CD4-positive, alpha-beta T cell treated with Interleukin-15 for 4 hours (primary cell): Measurements from ENCODE around the gene DOCK6.
A peak's percentile ranks its signal among the peaks of the same experiment; 100 is the strongest.
"Not testable (repeated sequence)": the region's sequence is repeated elsewhere in the genome, so short reads cannot be mapped to it uniquely, and the experiment has no call there.

Source experiments
- DNase-seq: peaks from one replicate; pipeline ENCODE4 v3.0.0-alpha.2; 2020; ENCODE audit warnings: low spot score

DOCK6 gene

DNA sequence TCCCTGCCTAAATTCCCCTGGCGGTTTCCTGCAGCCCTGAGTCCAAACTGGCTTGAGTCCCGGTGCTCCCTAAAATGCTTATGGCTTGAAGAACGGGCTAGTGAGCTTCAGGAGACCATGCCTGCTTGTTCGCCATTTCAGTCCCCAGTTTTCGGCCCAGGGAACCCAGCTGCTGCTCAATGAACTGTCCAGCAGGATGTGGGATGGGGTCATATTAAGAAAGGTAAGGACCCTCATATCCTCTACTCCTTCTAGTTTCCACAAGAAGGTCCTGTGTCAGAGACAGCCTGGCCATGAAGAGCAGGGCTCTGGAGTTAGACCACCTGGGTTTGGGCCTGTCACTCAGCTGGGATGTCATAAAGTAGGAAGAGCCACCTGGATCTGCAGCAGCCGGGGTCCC, 89.7 kb downstream of the DOCK6 start:
- no peak for DNase-seq

DNA sequence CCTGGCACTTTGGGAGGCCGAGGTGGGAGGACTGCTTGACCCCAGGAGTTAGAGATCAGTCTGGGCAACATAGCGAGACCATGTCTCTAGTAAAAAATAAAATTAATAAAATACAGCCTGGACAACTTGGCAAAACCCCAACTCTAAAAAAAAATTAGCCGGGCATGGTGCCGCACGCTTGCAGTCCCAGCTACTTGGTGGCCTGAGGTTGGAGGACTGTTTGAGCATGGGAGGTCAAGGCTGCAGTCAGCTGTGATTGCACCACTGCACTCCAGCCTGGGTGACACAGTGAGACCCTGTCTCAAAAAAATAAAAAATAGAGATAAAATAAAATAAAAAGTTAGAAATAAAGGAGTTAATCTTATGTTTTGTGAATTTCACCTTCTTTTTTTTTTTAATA, 91.2 kb downstream of the DOCK6 start:
- DNase-seq, result no peak

- no peak for DNase-seq
Measured at GRCh38 chr19:11169896-11170678, 92.2 kb downstream of the DOCK6 start.

DNA sequence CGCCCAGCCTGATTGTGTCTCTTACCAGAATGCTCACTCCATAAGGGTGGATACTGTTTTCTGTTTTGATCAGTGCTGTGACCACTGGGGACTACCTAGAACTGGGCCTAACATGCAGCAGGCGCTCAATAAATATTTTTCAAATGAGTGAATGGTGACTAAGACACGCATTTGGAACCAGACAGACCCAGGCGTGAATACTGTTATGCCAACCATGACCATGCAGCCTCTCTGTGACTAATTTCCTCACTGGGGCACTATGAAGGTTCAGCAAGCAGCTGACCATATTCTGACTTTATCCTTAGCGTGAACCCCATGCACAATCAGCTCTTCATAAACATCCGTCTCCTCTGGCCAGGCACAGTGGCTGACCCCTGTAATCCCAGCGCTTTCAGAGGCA, 93.8 kb downstream of the DOCK6 start:
- DNase-seq, result no peak

- no peak for DNase-seq
Measured at GRCh38 chr19:11166281-11167142, 95.8 kb downstream of the DOCK6 start.

DNA sequence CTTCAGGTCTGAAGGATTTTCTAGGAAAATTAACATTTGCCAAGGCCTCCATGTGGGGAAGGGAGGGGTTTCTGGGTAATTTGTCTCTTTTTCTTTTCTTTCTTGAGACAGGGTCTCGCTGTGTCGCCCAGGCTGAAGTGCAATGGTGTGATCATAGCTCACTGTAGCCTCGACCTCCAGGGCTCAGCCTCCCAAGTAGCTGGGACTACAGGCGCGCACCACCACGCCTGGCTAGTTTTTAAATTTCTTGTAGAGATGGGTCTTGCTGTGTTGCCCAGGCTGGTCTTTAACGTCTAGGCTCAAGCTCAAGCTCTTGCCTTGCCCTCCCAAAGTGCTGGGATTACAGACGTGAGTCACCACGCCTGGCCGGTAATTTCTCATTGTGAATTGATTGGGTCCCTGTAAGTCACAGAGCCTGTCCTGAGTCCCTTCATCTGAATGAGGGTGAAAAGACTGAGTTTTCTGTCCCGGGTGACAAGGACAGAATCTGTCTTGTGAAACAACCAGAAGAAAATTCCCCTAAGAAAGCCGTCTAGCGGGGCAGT, 96.8 kb downstream of the DOCK6 start:
- DNase-seq, result no peak

- no peak for DNase-seq
Measured at GRCh38 chr19:11164879-11165406, 97.4 kb downstream of the DOCK6 start.

- DNase-seq, result no peak
Measured at GRCh38 chr19:11164296-11164695, 98.0 kb downstream of the DOCK6 start.

DNA sequence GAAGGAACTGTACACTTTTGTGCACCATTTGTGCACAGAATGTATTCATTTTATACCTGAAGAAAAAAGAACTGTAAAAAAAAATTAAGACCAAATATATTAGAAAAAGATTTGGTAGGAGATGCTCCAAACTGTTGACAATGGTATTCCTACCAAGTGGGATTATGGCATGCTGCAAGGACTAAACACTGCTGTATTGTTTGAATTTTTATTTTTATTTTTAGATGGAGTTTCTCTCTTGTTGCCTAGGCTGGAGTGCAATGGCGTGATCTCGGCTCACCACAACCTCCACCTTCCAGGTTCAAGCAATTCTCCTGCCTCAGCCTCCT, 101.9 kb downstream of the DOCK6 start:
- not testable (repeated sequence) for DNase-seq

- no peak for DNase-seq
Measured at GRCh38 chr19:11159598-11160439, 102.5 kb downstream of the DOCK6 start.

GRCh38 chr19:11155373-11156120, 106.8 kb downstream of the DOCK6 start, which contains the start of gene SPC24:
TSS of gene SPC24 (minus strand) at chr19:11155782. CDS start at chr19:11155776, 6 bp downstream.
- DNase-seq, result peak; percentile 95

GRCh38 chr19:11154683-11155047, 107.7 kb downstream of the DOCK6 start:
- DNase-seq, result no peak

DNA sequence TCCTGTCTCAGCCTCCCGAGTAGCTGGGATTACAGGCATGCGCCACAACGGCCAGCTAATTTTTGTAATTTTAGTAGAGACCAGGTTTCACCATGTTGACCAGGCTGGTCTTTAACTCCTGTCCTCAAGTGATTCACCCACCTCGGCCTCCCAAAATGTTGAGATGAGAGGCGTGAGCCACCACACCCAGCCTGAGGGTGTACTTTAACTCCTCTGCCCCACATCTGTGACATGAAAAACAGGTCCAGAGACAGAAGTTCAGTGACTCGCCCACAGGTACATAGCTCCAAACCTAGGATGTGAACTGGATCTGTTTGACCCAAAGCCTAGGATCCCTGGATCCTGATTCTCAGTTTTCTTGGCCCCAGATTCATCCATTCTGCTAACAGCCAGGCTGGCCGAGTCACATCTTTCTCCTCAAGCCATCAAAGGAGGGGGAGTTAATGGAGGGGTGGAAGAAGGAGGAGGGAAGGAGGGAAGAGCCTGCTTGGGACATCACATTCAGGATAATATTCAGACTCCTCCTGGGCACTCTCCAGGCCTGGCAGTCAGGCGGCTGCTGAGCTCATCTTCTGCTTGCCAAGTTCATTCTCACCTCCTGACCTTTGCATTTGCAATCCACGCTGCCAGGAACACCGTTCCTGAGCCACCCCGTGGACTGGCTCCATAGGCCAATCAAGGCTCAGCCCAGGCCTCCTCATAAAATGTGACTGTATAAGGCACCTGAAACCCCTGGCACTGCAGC, 109.8 kb downstream of the DOCK6 start:
- no peak for DNase-seq

DNA sequence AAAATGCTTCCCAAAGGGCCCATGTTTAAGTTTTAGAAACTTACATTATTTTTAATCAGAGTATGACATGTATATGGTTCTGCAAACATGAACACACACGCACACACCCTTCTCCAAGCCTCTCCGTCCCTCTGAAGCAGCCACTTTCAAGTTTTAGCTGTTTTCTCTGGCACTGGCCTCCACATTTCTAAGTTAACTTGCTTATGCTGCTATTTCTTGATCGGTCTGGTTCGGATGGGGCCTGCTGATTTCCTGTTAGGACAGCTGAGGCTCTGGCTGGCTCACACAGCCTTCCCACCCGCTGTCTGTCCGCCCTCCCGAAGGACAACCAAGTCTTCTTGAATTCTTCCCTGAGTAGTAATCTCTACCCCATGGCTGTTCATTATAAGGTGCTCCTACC, 111.1 kb downstream of the DOCK6 start:
- DNase-seq, result no peak
